Measurements from ENCODE around the gene CFC1B. TPM values are rescaled to one million over a fixed set of nuclear protein-coding genes. Genes with fewer than 3 reads are reported as not detected.
"Not testable (repeated sequence)": the region's sequence is repeated elsewhere in the genome, so short reads cannot be mapped to it uniquely, and the experiment has no call there.

CFC1B gene
- polyA plus RNA-seq, 1 donor: not detected

- DNase-seq (ENCODE audit: low read depth): not testable (repeated sequence)
Measured at GRCh38 chr2:130566165-130566564, 45.1 kb downstream of the CFC1B start.

DNA sequence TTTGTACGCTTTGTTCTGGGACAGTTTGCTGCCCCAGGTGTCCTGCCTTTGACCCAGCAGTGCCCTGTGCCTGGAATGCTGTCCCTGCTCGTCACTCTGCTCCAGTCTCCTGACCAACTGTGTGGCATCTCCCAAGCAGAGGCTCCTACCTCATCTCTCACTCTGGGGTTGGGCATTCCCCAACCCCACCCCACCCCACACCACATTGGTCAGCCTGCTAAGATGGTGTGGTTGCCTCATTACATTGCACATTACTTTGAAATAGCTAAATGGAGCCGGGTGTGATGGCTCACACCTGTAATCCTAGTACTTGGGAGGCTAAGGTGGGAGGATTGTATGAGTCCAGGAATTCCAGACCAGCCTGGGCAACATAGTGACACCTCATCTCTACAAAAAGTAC is 50.9 kb downstream of the CFC1B start:
- not testable (repeated sequence) for DNase-seq (ENCODE audit: low read depth)

GRCh38 chr2:130574230-130574629 is 53.2 kb downstream of the CFC1B start:
- not testable (repeated sequence) for DNase-seq (ENCODE audit: low read depth)

- DNase-seq (ENCODE audit: low read depth): not testable (repeated sequence)
Measured at GRCh38 chr2:130576209-130576784, 55.3 kb downstream of the CFC1B start.

DNA sequence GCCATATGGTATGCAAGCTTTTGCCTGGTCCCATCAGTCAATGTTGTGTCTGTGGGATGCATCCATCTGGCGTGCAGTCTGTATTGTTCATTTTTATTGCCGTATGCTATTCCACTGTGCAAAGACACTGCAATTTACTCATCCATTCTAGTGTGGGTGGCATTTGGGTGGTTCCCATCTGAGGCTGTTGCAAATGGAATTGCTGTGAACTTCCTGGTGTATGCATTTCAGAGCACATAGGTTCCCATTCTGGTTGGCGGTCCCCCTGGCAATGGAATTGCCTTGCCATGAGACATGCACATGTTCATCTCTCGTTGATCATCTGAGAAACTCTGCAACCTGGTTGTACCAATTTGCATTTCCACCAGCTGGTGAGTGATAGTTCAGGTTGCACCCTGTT is 56.5 kb downstream of the CFC1B start:
- DNase-seq (ENCODE audit: low read depth): not testable (repeated sequence)

Other genes starting within 250 kb of the CFC1B start
- gene IMP4, start 178.3 kb upstream of the CFC1B start, polyA plus RNA-seq (ENCODE audit: insufficient read length): 39.8 TPM
- gene PTPN18, start 165.2 kb upstream of the CFC1B start, polyA plus RNA-seq (ENCODE audit: insufficient read length): 19.9 TPM
- gene POTEI, start 11.9 kb upstream of the CFC1B start, polyA plus RNA-seq (ENCODE audit: insufficient read length): 0.04 TPM
- not detected for gene CFC1, start 78.4 kb downstream of the CFC1B start, polyA plus RNA-seq (ENCODE audit: insufficient read length)
- 0.06 TPM for gene POTEJ, start 90.2 kb downstream of the CFC1B start, polyA plus RNA-seq (ENCODE audit: insufficient read length)
- not detected for gene GPR148, start 207.8 kb downstream of the CFC1B start, polyA plus RNA-seq (ENCODE audit: insufficient read length)
- not detected for gene AMER3, start 234.3 kb downstream of the CFC1B start, polyA plus RNA-seq (ENCODE audit: insufficient read length)